ENCODE measurements around the gene KRTAP10-8. TPM values are rescaled to one million over a fixed set of nuclear protein-coding genes. Genes with fewer than 3 reads are reported as not detected.
"Not testable (repeated sequence)": the region's sequence is repeated elsewhere in the genome, so short reads cannot be mapped to it uniquely, and the experiment has no call there.

KRTAP10-8 gene
- total RNA-seq, 1 donor from 2014 or later, result not detected

GRCh38 chr21:44598061-44598460 lies 13.8 kb upstream of the KRTAP10-8 start:
- DNase-seq (ENCODE audit: low spot score), result no peak

DNA sequence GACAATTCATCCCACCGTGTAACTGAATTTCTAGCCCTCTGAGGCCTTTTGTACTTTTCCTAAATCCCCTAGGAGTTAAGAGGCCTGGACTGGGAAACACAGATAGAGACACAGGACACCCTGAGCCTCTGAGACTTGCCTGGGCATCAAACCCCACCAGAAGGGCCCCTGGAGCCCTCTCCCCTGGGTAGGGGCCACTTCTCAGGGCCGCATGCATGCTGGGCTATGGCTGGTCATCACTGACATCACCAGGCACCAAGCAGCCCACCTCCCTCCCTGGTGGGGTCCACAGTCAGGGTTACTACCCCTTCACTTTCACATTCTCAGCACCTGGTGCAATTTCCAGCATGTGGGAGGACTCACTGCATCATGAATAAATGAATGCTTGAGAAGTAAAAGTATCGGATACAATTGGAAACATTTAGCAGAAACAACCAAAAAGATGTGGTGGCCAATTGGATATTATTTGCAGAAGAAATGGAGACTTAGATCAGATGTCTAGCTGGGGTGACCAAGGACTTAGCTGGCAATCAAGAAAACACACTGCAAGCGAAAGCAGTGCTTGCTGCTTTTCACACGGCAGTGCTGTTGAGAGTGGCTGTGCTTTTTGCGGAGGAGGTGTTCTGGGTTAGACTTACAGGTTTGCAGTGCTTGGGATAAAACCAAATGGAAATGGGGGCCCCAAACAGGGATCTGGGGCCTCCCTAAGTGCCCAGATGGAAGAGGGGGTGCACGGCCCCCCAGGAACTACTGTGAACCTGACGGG lies 12.4 kb upstream of the KRTAP10-8 start:
- no peak for DNase-seq (ENCODE audit: low spot score)

DNA sequence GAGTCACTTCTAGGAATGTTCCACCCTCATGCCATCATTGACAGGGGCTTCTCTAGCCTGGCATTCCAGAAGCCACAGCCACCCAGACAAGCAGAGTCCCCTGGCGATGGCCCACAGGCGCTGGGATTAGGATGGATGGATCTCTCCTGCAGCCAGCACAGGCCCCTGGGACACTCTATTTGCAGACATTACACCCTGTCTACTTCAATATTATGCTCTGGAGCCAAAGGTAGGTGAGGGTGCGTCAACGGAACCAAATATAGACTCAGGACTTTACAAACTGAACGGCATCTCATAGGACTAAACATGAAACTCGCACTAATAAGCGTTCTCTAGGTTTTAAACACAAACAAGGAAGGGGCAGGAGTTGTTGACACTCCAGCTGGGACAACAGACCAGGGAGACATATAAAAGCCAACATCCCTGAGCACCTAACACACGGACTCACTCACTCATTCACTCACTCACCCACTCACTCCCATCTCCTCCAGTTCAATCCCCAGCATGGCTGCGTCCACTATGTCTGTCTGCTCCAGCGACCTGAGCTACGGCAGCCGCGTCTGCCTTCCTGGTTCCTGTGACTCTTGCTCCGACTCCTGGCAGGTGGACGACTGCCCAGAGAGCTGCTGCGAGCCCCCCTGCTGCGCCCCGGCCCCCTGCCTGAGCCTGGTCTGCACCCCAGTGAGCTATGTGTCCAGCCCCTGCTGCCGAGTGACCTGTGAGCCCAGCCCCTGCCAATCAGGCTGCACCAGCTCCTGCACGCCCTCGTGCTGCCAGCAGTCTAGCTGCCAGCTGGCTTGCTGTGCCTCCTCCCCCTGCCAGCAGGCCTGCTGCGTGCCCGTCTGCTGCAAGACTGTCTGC lies 11.5 kb upstream of the KRTAP10-8 start, which contains the start of gene KRTAP10-7:
Gene KRTAP10-7 (plus strand): TSS at position 480 of the 861 bp plus-strand sequence. CDS start 25 bp downstream, at position 505.
- DNase-seq (ENCODE audit: low spot score), result not testable (repeated sequence)

DNA sequence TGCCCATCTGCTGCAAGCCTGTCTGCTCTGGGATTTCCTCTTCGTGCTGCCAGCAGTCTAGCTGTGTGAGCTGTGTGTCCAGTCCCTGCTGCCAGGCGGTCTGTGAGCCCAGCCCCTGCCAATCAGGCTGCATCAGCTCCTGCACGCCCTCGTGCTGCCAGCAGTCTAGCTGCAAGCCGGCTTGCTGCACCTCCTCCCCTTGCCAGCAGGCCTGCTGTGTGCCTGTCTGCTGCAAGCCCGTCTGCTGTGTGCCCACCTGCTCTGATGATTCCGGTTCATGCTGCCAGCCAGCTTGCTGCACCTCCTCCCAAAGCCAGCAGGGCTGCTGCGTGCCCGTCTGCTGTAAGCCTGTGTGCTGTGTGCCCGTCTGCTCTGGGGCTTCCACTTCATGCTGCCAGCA lies 10.8 kb upstream of the KRTAP10-8 start:
- DNase-seq (ENCODE audit: low spot score), result not testable (repeated sequence)

DNA sequence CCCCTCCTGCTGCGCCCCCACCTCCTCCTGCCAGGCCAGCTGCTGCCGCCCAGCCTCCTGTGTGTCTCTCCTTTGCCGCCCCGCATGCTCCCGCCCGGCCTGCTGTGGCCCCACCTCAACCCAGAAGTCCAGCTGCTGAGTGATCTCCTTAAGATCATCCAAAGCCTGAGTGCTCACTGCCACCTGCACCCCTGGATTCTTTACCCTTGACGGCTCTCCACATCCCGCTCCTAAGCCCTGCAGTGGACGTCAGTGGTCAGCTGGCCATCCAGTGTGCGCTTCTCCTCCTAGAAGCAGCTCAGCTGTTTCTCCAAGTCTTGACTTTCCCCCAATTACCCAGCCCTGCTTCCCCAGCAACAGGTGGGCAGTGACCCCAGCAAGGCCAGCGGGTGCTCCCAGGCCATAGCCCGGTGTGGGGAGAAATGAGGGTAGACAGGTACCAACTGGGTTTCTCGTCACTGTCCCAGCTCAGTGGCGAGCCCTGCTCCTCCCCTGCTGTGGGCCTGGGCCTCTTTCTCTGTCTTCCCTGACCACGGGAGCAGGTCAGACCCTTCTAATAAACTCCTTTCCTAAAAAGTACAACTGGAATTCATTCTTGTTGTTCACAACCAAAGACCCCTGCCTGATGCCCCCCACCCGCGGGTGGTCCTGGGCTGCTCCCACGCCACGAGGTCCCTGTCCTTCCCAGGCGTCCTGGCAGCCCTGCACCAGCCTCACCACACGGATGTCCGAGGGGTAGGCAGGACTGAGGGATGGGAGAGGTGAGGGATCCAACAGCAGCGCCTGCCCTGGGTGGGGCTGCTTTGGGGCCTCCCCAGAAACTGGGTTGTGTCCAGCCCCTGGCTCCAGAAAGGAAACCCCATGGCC lies 10.1 kb upstream of the KRTAP10-8 start:
- DNase-seq (ENCODE audit: low spot score), result no peak

DNA sequence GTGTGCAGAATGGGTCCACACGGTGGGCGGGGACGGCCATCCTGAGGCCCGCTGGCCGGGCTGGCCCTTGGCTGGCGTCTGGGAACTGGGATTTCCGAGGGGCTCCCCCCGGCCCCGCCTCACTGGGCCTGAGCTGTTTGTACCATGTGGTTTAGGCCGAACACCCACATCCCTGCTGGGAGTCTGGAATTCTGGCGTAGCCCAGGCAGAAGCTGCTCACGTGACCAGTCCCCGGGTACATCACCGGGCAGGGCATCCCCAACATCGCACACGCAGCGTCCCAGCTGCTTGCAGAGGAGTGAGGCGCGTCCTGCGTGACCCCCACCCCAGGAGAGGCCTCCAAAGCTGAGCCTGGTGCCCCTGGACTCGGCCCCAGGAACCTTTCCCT lies 9.4 kb upstream of the KRTAP10-8 start:
- DNase-seq (ENCODE audit: low spot score), result no peak

DNA sequence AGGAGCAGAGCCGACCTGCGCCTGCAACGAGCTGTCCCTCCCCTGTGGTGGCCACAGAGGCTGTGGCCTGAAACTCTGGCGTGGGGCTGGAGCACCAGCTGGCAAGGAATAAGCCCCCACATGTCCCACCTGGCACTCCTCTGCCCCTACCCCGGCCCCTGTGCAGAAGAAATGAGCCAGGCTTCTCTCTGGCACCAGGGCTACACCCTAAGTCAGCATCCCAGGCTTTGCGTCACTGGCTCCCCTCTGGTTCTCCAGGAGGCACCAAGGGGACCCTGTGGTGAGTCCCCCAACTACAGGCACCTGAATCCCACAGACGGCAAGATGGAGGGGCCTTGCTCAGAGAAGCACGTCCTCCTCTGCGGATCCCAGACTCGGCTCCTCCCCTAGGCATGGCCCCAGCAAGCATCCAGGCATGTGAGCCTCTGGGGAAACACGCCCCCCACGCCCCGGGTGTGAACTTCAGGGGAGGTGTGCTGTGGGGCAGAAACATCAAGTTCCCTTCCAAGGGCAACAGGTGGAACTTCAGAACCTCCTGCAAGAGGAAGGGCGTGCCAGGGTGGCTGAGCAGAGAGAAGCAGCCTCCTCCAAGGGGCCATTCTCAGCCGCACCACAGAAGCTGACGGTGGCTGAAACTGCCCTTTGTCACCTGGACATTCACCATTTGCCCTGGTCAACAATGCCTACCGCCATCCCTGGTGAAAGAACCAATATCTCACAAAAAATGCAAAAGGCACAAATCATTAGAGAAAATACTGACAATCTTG lies 8.6 kb upstream of the KRTAP10-8 start:
- DNase-seq (ENCODE audit: low spot score), result peak; percentile 64

DNA sequence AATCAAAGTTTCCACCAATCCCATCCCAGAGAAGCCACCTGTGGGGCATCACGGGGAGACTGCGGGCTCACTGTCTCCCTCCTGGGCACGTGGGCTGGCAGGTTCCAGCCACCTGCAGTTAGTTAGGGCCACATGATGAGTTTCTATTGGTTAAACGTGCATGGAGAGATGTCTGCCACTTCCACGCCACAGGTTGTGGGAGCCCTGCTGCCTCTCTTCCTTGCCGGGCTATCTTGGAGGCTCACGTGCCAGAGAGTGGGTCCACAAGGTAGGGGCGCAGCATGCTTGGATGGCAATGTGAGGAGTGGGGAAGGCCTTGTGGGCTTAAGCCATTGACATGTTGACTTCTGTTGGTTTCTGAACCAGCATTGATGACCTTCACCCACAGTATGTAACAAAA lies 8.0 kb upstream of the KRTAP10-8 start:
- DNase-seq (ENCODE audit: low spot score), result peak; percentile 62

DNA sequence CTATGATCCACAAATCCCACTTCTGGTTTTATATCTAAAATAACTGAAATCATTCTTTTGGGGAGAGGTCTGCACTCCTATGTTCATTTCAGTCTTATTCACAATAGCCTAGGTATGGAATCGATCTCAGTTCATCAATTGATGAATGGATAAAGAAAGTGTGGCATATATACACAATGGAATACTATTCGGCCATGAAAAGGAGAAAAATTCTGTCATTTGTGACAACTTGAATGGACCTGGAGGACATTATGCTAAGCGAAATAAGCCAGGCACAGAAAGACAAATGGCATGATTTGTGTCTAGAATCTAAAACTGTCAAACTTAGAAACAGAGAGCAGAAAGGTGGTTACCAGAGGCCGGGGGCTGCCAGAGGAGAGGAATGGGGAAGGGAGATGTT lies 5.4 kb upstream of the KRTAP10-8 start:
- no peak for DNase-seq (ENCODE audit: low spot score)

DNA sequence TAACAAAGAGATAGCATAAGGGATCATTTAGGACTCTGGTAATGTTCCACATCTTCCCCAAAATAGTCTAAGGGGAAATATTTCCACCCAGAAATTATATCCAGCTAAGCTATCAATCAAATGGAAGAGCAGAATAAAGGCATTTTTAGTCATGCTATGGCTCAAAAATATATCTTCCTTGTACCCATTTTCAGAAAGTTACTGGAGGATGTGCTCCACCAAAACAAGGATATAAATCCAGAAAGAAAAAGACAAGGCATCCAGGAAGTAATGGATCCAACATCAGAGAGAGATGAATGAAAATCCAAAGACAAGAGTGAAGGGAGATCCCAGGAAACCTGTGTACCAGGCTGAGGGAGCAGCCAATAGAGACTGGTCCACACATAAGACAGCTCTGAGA lies 2.7 kb upstream of the KRTAP10-8 start:
- DNase-seq (ENCODE audit: low spot score), result no peak

- DNase-seq (ENCODE audit: low spot score), result peak; percentile 62
Measured at GRCh38 chr21:44610157-44610843, 1.6 kb upstream of the KRTAP10-8 start.

DNA sequence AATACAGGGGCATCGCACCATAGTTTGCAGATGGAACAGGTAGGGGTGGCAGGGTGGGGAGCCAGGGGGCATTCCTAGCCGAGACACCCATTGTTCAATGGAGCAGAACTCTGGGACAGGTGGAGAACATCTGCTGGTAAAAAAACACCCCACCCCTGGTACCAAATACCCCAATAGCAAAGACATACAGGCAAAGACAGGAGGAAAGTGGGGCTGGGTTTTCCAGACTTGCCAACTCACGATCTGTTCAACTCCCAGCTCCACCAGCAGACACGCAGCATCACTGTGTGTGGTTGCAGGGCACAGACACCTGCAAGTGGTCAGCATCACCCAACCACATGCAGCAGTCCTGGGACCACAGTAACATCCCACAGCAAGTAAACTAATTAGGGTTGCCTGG lies 328 bp upstream of the KRTAP10-8 start:
- DNase-seq (ENCODE audit: low spot score), result peak; percentile 33

DNA sequence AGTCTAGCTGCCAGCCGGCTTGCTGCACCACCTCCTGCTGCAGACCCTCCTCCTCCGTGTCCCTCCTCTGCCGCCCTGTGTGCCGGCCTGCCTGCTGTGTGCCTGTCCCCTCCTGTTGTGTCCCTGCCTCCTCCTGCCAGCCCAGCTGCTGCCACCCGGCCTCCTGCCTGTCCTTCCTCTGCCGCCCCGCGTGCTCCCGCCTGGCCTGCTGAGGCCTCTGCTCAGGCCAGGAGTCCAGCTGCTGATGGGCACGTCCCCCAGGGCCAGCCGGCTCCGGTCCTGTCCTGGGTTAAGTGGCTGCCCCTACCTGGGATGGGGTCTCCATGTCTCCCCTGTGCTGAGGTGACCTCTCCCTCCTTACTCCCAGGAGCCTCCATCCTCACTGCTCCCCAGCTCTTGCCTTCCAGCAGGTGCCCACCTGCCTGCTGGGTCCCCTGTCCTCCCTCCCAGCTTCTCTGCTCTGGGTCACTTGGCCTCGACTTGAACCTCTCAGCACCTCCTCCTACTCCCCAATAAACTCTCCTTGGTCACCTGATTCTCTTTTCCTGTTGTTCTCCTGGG lies 870 bp downstream of the KRTAP10-8 start:
- DNase-seq (ENCODE audit: low spot score), result peak; percentile 64

- no peak for DNase-seq (ENCODE audit: low spot score)
Measured at GRCh38 chr21:44613386-44614155, 1.7 kb downstream of the KRTAP10-8 start.

GRCh38 chr21:44614161-44614631 lies 2.3 kb downstream of the KRTAP10-8 start:
- DNase-seq (ENCODE audit: low spot score), result no peak

DNA sequence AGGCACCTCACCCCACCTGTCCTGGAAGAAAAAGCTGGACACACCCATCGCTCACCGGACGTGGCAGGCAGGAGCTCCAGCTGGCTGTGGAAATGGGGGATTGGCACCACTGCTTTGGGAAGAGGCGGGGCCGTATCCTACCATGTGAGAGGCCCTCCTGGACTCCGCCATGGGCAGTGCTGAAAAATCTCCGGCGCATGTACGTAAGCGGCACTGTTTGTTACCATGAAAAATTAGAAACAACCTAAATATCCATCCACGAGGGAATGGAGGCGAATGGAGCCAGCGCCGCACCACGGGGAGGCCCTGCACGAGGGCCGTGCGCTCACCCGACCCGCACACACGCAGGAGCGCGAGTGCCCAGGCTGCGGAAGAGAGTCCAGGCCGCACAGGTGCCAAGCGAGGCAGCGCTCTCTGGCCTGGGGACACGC lies 3.1 kb downstream of the KRTAP10-8 start:
- peak; percentile 81 for DNase-seq (ENCODE audit: low spot score)

- DNase-seq (ENCODE audit: low spot score), result no peak
Measured at GRCh38 chr21:44615466-44615865, 3.6 kb downstream of the KRTAP10-8 start.

- peak; percentile 78 for DNase-seq (ENCODE audit: low spot score)
Measured at GRCh38 chr21:44615911-44616590, 4.2 kb downstream of the KRTAP10-8 start.
